Stimulated activated CD4-positive, alpha-beta T cell treated with anti-CD3 and anti-CD28 coated beads, Interleukin-2, amount 100 ng/mL, for 48 hours (primary cell): ENCODE results near the gene GIMD1.
"Not testable (repeated sequence)": the region's sequence is repeated elsewhere in the genome, so short reads cannot be mapped to it uniquely, and the experiment has no call there.

Experiments
- DNase-seq, 2 donors: peaks; one replicate each; pipeline ENCODE4 v3.0.0-alpha.2; 2020

GIMD1 gene

DNA sequence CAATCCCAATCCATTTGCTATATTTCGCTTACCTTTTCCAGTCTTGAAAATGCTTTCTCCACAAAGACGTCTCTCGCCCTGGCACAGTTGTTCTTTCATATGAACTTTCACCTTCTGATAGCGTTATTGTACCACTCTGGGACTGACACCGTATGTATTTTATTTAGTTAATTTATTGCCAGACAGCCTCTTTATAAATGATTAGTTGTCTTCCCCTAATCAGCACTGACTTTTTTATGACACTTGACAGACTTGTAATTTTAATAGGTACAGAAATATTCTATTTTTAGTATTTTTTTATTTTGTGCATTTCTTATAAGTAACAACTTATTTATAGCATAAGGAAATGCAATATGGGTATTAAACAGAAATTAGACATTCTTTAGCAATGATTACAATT is at the start of gene GIMD1:
GIMD1 (minus strand) TSS at position 101 of the 400 bp plus-strand sequence. CDS start 1,343 bp downstream, outside the sequence.
- DNase-seq, result no peak

- DNase-seq, result no peak
These were observed 45.8 kb upstream of the GIMD1 start for GRCh38 chr4:106414366-106414765.

DNA sequence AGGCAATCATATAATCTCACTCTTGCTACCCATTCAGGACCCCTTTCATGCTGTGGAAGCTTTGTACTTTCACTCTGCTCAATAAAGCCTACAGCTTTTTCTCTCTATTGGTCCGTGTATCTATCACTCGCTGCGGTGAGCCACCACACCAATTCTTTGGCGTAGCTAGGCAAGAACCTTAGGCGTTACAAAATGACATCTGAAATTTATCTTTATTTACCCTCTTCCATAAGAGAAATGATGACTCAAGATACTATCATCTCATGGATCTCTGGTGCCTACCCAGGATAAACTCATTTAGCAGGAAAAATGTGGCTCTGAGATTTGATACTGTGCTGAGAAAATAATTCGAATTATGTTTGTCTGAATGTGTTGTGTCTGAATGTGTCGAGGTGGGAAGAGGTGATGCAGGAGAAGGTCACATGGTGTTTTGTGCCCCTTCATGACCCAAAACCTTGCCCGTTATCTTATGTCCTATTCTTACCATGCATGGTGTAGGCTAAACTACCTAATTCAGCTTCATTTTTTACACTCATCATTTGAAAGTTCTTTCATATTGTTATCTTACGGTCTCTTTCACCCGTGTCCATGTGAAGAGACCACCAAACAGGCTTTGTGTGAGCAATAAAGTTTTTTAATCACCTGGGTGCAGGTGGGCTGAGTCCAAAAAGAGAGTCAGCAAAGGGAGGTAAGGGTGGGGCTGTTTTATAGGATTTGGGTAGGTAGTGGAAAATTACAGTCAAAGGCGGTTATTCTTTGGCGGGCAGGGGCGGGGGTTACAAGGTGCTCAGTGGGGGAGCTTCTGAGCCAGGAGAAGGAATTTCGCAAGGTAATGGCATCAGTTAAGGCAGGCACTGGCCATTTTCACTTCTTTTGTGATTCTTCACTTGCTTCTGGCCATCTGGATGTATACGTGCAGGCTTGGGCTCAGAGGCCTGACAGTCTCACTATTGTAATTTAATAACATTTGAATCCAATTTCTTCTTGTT is 41.6 kb upstream of the GIMD1 start:
- DNase-seq, result no peak

- DNase-seq, result not testable (repeated sequence)
These were observed 39.4 kb upstream of the GIMD1 start for GRCh38 chr4:106408004-106408403.

DNA sequence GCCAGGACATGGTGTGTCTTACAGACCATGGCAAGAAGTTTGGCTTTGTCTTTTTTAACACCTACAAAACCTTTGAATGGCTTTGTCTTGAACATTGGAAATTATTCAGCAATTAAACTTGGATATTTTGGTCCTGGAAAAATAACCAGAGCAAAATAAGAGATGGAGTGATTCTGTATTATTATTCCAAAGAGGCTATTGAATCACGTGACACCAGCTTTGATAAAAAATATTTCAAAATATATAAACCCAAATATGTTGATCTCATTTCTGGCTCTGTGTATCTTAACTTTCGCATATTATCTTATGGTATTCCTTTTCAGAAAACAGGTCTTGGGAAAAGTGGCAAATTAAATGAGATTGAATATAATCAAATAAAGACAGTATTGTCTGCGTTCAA is 32.6 kb upstream of the GIMD1 start:
- DNase-seq, result no peak

GRCh38 chr4:106398898-106399297 is 30.3 kb upstream of the GIMD1 start:
- DNase-seq, result not testable (repeated sequence)

DNA sequence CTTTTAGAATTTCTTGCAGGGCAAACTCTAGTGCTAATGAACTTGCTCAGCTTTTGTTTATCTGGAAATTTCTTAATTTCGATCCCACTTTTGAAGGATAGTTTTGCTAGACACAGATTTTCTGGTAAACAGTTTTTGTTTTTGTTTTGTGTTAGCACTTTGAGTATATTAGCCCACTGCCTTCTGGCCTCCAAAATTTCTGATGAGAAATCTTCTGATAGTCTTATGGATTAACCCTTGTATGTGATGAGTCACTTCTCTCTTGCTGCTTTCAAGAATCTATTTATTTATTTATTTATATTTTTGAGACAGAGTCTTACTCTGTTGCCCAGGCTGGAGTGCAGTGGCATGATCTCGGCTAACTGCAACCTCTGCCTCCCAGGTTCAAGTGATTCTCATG is 27.0 kb upstream of the GIMD1 start:
- no peak for DNase-seq

GRCh38 chr4:106385853-106386393 is 17.3 kb upstream of the GIMD1 start:
- no peak for DNase-seq

DNA sequence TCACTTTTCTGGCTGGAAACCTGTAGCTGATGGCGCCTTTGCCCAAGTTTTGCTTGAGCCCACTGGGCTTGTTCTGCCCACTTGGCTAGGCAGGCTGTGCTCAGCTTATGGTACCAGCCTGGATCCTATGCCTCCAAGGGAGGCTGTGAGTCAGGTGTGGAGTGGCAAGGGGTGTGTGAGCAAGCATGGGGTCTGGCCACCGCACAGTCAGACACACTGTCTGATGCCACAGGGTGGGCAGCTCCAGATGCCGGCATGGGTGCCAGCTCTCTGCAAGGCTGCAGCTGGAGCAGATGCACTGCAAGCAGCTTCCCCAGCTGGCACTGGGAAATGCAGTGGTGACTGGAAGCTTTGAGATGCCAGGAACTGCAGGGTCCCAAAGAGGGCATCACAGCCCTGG is 16.3 kb upstream of the GIMD1 start:
- no peak for DNase-seq

DNA sequence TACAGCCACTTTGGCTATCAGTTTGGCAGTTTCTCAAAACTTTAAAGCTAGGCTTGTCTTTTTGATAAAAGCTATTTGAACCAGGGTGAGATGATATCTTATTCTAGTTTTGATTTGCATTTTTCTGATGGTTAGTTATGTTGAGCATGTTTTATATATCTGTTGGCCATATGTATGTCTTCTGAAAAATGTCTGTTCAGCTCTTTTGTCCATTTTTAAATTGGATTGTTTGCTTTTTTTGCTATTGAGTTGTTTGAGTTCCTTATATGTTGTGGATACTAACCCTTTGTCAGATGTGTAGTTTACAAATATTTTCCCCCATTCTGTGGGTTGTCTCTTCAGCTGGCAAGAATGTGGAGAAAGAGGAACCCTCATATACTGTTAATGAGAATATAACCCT is 11.6 kb upstream of the GIMD1 start:
- no peak for DNase-seq

DNA sequence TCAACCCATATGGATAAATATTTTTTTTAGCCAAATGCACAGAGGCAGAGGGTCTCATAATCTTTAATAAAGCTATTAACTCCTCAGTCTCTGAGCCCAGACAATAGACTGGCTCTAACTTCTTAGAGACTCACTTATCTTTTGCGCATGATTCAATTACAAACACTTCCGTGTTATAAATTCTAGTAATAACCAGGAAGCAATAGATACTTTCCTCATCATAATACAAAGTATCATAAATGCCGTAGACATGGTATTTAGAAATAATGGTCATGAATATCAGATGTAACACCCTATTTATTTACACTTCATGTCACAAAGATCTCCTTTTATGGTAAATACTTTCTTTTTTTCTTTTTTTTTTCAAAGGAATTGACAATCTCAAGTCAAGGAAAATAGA is 4.4 kb upstream of the GIMD1 start:
- no peak for DNase-seq

- no peak for DNase-seq
These were observed 2.6 kb upstream of the GIMD1 start for GRCh38 chr4:106371161-106371560.

- DNase-seq, result no peak
These were observed 1.6 kb upstream of the GIMD1 start for GRCh38 chr4:106370214-106370613.

DNA sequence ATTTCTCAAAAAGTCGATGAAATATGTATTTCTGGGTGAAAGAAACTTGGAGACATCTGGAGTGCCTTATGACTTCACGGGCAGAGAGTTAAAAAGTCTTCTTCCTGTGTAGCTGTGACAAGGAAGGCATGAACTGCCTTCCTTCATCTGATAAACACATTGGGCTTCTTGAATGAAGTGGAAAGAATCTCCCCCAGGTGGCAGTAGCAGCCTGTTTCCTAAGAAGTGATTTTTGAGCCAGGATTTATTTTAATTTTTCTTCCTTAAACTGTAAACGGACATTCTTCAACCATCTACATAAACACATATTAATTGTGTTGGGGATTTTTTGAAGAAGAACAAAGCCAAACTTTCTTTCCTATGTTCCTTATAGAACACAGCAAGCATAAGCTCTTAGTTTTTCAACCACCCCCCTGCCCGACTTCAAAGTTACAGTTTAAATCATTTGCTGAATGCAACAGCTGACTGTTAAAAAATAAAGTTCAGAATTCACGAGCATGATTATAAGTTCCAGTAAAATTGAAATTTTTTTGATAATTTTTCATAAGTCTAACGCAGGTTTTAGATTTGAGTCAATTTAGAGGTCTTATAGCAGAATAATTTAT is 980 bp upstream of the GIMD1 start:
- DNase-seq, result no peak

- no peak for DNase-seq
These were observed 1.5 kb downstream of the GIMD1 start for GRCh38 chr4:106367072-106367471.

DNA sequence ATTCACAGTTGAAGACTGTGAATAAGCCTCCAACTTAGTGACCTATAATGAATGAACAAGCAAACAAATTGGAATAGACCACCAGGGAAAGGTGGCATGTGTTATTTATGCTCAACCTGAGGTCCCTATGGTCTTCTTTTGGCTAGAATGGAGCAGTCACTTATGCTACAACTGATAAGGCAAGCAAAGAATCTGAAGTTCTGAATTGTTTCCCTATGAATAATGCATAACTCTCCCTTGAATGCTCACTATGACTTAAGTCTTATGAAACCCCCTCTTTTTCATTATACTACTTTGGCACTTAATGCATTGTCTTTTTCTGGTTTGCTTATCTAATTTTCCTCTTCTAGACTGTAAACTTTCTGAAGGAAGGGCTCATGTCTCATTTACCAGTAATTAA is 2.6 kb downstream of the GIMD1 start:
- DNase-seq, result no peak

DNA sequence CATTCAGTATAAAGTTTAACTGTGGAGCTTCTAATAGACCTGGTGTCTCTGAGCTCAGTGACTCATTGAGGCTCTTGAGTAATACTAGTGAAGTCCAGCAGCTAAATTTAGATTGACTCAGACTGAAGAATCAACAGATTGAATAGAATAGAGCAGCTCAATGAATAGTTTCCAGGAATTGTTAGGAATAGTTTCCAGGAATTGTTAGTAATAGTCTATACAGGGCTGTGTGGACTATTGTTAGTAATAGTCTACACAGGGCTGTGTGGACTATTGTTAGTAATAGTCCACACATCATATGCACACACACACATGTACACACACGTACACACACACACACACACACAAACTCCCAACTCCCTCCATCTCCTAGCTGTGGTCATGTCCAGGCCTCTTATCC is 3.0 kb downstream of the GIMD1 start:
- no peak for DNase-seq

DNA sequence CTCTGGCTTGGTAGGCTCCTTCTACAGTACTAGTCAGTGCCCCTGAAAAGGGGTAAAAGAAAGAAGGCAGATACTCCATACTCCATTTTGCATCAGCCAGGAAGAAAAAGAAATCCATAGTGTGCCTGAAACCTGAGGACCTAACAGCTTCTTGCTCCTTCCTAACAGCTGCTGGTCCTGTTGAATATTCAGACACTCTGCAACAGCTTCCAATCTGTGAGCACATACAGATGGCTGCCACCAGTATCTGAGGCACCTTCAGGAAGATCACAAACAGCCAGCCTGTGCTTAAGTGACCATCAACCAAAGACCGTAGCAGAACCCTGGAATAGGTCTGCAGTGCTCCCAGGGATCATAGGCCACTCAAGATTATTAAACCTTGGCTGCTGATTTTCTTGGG is 4.3 kb downstream of the GIMD1 start:
- no peak for DNase-seq

DNA sequence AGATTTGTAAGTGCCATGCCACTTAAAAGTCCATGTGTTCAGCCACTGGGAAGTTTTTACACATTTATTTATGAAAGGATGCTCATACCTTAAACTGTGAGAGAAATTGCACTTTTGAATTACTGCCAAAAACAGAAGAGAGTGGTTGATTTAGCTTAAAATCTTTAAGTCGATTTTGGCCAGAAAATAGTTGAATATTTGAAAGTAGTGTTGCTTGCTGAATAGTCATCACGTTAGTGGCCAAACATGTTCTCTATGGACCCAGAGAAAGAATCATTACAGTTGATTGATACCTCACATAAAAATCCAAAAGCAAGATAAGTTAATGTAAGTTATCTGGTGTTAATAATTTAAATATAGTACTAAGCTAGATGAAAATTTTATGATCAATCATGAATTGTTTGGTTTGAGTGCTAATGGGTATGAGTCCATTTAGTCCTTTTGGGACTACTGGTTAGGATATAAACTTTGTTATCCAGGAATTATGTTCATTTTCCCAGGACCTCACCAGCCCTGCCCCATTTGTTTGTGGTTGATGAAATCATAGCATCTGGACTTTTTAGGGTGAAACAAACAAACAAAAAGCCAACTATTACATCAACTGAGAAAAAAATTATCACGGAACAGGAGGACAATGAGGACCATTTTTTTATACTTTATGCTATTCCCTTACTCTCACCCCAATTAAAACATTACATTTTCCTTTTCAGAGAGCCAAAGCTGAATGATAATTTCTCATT is 6.3 kb downstream of the GIMD1 start:
- no peak for DNase-seq

GRCh38 chr4:106358899-106359298 is 9.7 kb downstream of the GIMD1 start:
- DNase-seq, result no peak

- DNase-seq, result no peak
These were observed 13.4 kb downstream of the GIMD1 start for GRCh38 chr4:106355193-106355592.

DNA sequence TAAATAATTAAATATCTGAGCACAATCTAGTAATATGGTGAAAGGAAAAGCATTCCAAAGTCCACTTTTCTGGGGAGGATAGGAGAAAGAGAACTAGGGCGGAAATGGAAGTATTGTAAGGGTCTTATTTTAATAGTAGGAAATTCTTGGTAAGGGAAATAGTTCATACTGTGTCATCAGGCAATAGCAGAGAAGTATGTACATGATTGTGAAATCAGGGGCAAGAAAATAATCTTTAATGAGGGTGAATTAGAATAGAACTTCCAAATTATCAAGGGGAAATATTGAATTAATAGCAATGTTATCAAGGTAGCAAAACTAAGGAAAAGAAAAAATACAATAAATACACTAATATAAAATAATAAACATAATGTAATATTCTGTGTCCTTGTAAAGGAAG is 14.8 kb downstream of the GIMD1 start:
- no peak for DNase-seq

DNA sequence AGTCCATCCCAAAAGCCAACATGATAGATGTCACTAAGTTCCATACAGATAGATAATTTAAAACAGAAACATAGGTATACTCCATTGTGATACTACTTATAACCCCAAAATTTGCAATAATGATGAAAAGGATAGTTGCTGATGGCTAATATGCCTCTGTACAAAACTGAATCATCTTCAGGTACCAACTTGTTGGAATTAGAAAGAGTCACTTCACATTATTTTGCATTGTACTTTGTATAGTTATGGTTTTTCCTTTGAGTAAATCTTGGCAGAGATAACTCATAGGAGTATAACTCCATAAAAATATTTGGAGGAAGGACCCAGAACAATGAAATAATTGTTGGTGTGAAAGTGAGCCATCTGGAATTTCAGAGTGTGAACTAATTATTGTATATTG is 17.6 kb downstream of the GIMD1 start:
- DNase-seq, result no peak
